ENCODE measurements around the gene MRPS12. TPM values are rescaled to one million over a fixed set of nuclear protein-coding genes. Genes with fewer than 3 reads are reported as not detected.

The MRPS12 gene
- polyA plus RNA-seq, 1 donor = 20.2 TPM

GRCh38 chr19:38975861-38976271 is 45.1 kb downstream of the MRPS12 start:
- peak; percentile 69 for DNase-seq

GRCh38 chr19:38977445-38978325 is 46.9 kb downstream of the MRPS12 start:
- no peak for DNase-seq

DNA sequence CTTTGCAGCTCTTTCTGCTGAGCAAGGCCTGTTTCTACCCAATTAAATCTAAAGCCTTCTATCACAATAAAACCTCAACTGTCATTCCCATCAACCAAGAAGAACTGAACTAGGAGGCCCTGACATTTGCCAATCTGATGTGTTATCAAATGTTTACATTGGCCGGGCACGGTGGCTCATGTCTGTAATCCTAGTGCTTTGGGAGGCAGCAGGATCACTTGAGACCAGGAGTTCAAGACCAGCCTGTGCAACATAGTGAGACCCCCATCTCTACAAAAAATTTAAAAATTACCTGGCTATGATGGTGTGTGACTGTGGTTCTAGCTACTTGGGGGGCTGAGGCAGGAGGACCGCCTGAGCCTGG is 47.6 kb downstream of the MRPS12 start:
- DNase-seq = no peak

DNA sequence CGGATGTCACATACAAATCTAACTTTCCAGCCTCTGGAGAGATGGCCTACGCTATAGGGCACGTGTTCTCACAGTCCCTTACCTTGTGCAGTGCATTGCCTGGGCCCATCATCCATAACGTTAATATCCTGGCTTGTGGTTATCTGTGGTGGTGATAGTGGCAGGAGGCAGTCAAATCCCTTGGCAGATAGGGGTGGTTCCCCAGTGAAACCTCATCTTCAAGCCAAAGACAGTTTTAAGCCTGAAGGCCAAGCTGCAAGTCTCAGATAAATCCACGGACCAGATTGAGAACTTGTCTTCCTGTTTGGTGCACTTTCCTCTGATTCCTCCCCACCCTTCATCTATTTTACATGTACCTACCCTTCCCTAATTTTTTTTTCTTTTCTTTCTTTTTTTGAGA is 49.1 kb downstream of the MRPS12 start:
- DNase-seq = no peak

DNA sequence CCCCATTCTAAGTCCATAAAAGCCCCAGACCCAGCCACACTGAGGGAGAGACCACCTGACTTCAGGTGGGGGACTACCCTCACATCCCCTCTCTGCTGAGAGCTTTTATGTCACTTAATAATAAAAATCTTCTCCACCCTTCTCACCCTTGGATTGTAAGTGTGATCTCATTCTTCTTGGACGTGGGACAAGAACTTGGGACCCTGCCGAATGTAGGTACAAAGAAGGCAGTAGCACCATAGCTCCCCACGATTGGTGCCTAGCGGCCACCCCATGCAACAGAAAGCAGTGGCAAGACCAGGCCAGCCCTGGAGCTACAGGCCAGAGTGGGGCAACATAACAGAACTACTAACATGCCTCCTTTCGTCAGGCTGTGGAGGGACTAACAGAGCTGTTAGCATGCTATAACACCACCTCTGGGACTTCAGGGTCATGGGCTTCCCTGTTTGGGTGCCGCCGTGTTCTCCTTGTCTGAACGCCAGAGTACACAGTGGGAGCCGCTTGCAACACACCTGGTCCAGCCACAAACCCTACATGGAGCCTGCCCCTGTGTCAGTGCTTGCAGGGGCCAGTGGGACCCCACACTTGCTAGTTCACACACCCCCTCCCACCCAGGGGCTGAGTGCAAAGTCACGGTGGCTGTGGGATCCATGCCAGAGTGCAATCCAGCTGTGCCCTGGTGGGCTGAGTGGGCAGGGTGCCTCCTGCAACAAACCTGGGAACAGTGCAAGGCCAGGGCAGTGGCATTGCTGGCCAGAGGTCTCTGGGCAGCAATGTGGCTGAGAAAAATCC is 50.0 kb downstream of the MRPS12 start:
- no peak for DNase-seq

Other genes with a start within 250 kb of the MRPS12 start
- gene CAPN12, start 186.5 kb upstream of the MRPS12 start, polyA plus RNA-seq (ENCODE audit: insufficient read length) = 3.4 TPM
- gene LGALS7, start 157.4 kb upstream of the MRPS12 start, polyA plus RNA-seq (ENCODE audit: insufficient read length) = not detected
- 5.4 TPM for gene LGALS7B, start 141.7 kb upstream of the MRPS12 start, polyA plus RNA-seq (ENCODE audit: insufficient read length)
- gene LGALS4, start 118.0 kb upstream of the MRPS12 start, polyA plus RNA-seq (ENCODE audit: insufficient read length) = 1.5 TPM
- 154 TPM for gene ECH1, start 99.2 kb upstream of the MRPS12 start, polyA plus RNA-seq (ENCODE audit: insufficient read length)
- gene HNRNPL, start 81.0 kb upstream of the MRPS12 start, polyA plus RNA-seq (ENCODE audit: insufficient read length) = 273 TPM
- 9.1 TPM for gene RINL, start 52.7 kb upstream of the MRPS12 start, polyA plus RNA-seq (ENCODE audit: insufficient read length)
- gene SIRT2, start 31.3 kb upstream of the MRPS12 start, polyA plus RNA-seq (ENCODE audit: insufficient read length) = 98.5 TPM
- gene NFKBIB, start 31.0 kb upstream of the MRPS12 start, polyA plus RNA-seq (ENCODE audit: insufficient read length) = 11.5 TPM
- 4.2 TPM for gene CCER2, start 18.8 kb upstream of the MRPS12 start, polyA plus RNA-seq (ENCODE audit: insufficient read length)
- 31.1 TPM for gene SARS2, start 181 bp upstream of the MRPS12 start, polyA plus RNA-seq (ENCODE audit: insufficient read length)
- 32.3 TPM for gene FBXO17, start 44.8 kb downstream of the MRPS12 start, polyA plus RNA-seq (ENCODE audit: insufficient read length)
- gene FBXO27, start 101.6 kb downstream of the MRPS12 start, polyA plus RNA-seq (ENCODE audit: insufficient read length) = 4.1 TPM
- 0.14 TPM for gene ACP7, start 153.4 kb downstream of the MRPS12 start, polyA plus RNA-seq (ENCODE audit: insufficient read length)
- 23.0 TPM for gene PAK4, start 194.8 kb downstream of the MRPS12 start, polyA plus RNA-seq (ENCODE audit: insufficient read length)

Measured in hindlimb muscle (tissue), 1 donor.